Measurements from ENCODE around the gene HMGCS1.

Gene HMGCS1

GRCh38 chr5:43294226-43294625 lies 19.0 kb downstream of the HMGCS1 start:
- Histone ChIP-seq H3K27me3 (ENCODE audit: low read depth, low read length) (no peaks in the 10 kb centered on the region), H3K9me3 (ENCODE audit: insufficient read depth, low read length) (no peaks in the 10 kb centered on the region), H3K79me2 (ENCODE audit: low read length) (peaks cover 37% of the 10 kb centered on the region), H3K9ac (ENCODE audit: low read length) (no peak overlapping the region), H3K4me3 (ENCODE audit: low read length) (no peak overlapping the region), H2AFZ (ENCODE audit: low read depth, low read length) (no peak overlapping the region), H3K36me3 (replicated peaks; ENCODE audit: low read depth, low read length) (peaks cover 76% of the 10 kb centered on the region), H3K4me1 (ENCODE audit: low read length) (no peaks in the 10 kb centered on the region), H3K4me2 (ENCODE audit: low read length) (no peak overlapping the region), H3K27ac (ENCODE audit: low read length) (no peak overlapping the region), H4K20me1 (ENCODE audit: insufficient read depth, low read length) (peaks cover 54% of the 10 kb centered on the region)
- TF ChIP-seq CTCF (IDR thresholded peaks at IDR 0.05; ENCODE audit: low read depth, low read length), result no peak
- TF ChIP-seq EZH2phosphoT487 (IDR thresholded peaks at IDR 0.05; ENCODE audit: low read depth), result no peak

- Histone ChIP-seq H4K20me1 (ENCODE audit: insufficient read depth, low read length) (peaks cover 37% of the 10 kb centered on the region), H2AFZ (ENCODE audit: low read depth, low read length) (no peak overlapping the region), H3K9ac (ENCODE audit: low read length) (no peak overlapping the region), H3K27me3 (ENCODE audit: low read depth, low read length) (no peaks in the 10 kb centered on the region), H3K9me3 (ENCODE audit: insufficient read depth, low read length) (no peaks in the 10 kb centered on the region), H3K79me2 (ENCODE audit: low read length) (0 out of 2 replicates have a peak, but pooled peaks cover 7% of the 10 kb centered on the region), H3K27ac (ENCODE audit: low read length) (no peak overlapping the region), H3K4me1 (ENCODE audit: low read length) (no peaks in the 10 kb centered on the region), H3K36me3 (replicated peaks; ENCODE audit: low read depth, low read length) (peaks cover 75% of the 10 kb centered on the region), H3K4me3 (ENCODE audit: low read length) (no peak overlapping the region), H3K4me2 (ENCODE audit: low read length) (no peak overlapping the region)
- no peak for TF ChIP-seq EZH2phosphoT487 (IDR thresholded peaks at IDR 0.05; ENCODE audit: low read depth)
- no peak for TF ChIP-seq CTCF (IDR thresholded peaks at IDR 0.05; ENCODE audit: low read depth, low read length)
Measured at GRCh38 chr5:43290726-43291125, 22.5 kb downstream of the HMGCS1 start.

GRCh38 chr5:43288269-43288831 lies 24.9 kb downstream of the HMGCS1 start:
- 0 out of 2 replicates have a peak, but pooled peaks cover 3% of the 10 kb centered on the region for H3K79me2 ChIP-seq (ENCODE audit: low read length)
- H3K9ac ChIP-seq (ENCODE audit: low read length), result no peak overlapping the region
- H3K27ac ChIP-seq (ENCODE audit: low read length), result no peak overlapping the region
- H3K4me2 ChIP-seq (ENCODE audit: low read length), result no peak overlapping the region
- H3K27me3 ChIP-seq (ENCODE audit: low read depth, low read length), result no peaks in the 10 kb centered on the region
- H3K36me3 ChIP-seq (replicated peaks; ENCODE audit: low read depth, low read length), result peaks cover 54% of the 10 kb centered on the region
- TF ChIP-seq EZH2phosphoT487 (IDR thresholded peaks at IDR 0.05; ENCODE audit: low read depth), result no peak
- no peak for TF ChIP-seq CTCF (IDR thresholded peaks at IDR 0.05; ENCODE audit: low read depth, low read length)
- H2AFZ ChIP-seq (ENCODE audit: low read depth, low read length), result no peak overlapping the region
- H3K9me3 ChIP-seq (ENCODE audit: insufficient read depth, low read length), result no peaks in the 10 kb centered on the region
- H4K20me1 ChIP-seq (ENCODE audit: insufficient read depth, low read length), result peaks cover 19% of the 10 kb centered on the region
- no peak overlapping the region for H3K4me3 ChIP-seq (ENCODE audit: low read length)
- H3K4me1 ChIP-seq (ENCODE audit: low read length), result no peaks in the 10 kb centered on the region

- no peaks in the 10 kb centered on the region for H3K4me1 ChIP-seq (ENCODE audit: low read length)
- H3K9me3 ChIP-seq (ENCODE audit: insufficient read depth, low read length), result no peaks in the 10 kb centered on the region
- H3K4me2 ChIP-seq (ENCODE audit: low read length), result no peak overlapping the region
- TF ChIP-seq EZH2phosphoT487 (IDR thresholded peaks at IDR 0.05; ENCODE audit: low read depth) (no peak), CTCF (IDR thresholded peaks at IDR 0.05; ENCODE audit: low read depth, low read length) (no peak)
- no peak overlapping the region for H3K9ac ChIP-seq (ENCODE audit: low read length)
- no peak overlapping the region for H3K27ac ChIP-seq (ENCODE audit: low read length)
- 0 out of 2 replicates have a peak, but pooled peaks cover 3% of the 10 kb centered on the region for H3K79me2 ChIP-seq (ENCODE audit: low read length)
- no peak overlapping the region for H3K4me3 ChIP-seq (ENCODE audit: low read length)
- no peaks in the 10 kb centered on the region for H3K27me3 ChIP-seq (ENCODE audit: low read depth, low read length)
- peaks cover 46% of the 10 kb centered on the region for H3K36me3 ChIP-seq (replicated peaks; ENCODE audit: low read depth, low read length)
- peaks cover 18% of the 10 kb centered on the region for H4K20me1 ChIP-seq (ENCODE audit: insufficient read depth, low read length)
- H2AFZ ChIP-seq (ENCODE audit: low read depth, low read length), result no peak overlapping the region
Measured at GRCh38 chr5:43287493-43287892, 25.7 kb downstream of the HMGCS1 start.
